IMR-90 (cell line): ENCODE results near the gene RNF166. TPM values are rescaled to one million over a fixed set of nuclear protein-coding genes. Genes with fewer than 3 reads are reported as not detected.

ENCODE experiments used
- ATAC-seq: fragments of 200-7000 bp; cut with Tn5 transposase; 2 replicates; pipeline ENCODE4 v1.9.1; 2020; ENCODE audit warnings: low read depth, mild to moderate bottlenecking, moderate library complexity
- BruUV-seq: library from RNA; stranded (reverse); fragments of 400-500 nt; replicated peaks from 2 replicates; lab custom pipeline; 2021; lab: Mats Ljungman, UMichigan
- CTCF ChIA-PET: fragments of 300-600 bp; formaldehyde crosslinking; extraction: SDS; loops from one replicate; lab custom pipeline; 2021; ENCODE audit warnings: antibody characterized with exemption; lab: Yijun Ruan, JAX
- POLR2A ChIA-PET: fragments of 300-600 bp; sonication (Branson Sonifier 250); formaldehyde crosslinking; loops from one replicate; lab custom pipeline; 2022; ENCODE audit warnings: antibody characterized with exemption; ENCODE audit not compliant: unreplicated experiment; lab: Charles Lee
- DNase-seq: peaks from one replicate; pipeline ENCODE4 v3.0.0; 2013
- H2AFZ ChIP-seq: replicated peaks from 2 replicates; pipeline ENCODE3; 2013; ENCODE audit warnings: low read length, mild to moderate bottlenecking; ENCODE audit not compliant: poor library complexity
- H2AK5ac ChIP-seq: 2 replicates; pipeline ENCODE4 v1.6.1; 2013; ENCODE audit warnings: low read depth, low read length, inconsistent platforms
- H2AK9ac ChIP-seq: replicated peaks from 2 replicates; pipeline ENCODE3; 2013; ENCODE audit warnings: mild to moderate bottlenecking, low read depth, low read length, moderate library complexity; ENCODE audit not compliant: poor library complexity
- H2BK120ac ChIP-seq: 2 replicates; pipeline ENCODE4 v1.6.1; 2013; ENCODE audit warnings: low read depth, low read length, inconsistent platforms
- H2BK15ac ChIP-seq: 3 replicates; pipeline ENCODE4 v1.6.1; 2013; ENCODE audit warnings: low read depth, low read length, inconsistent platforms
- H2BK20ac ChIP-seq: 2 replicates; pipeline ENCODE4 v1.6.1; 2013; ENCODE audit warnings: low read depth, mild to moderate bottlenecking, inconsistent platforms, low read length, moderate library complexity
- H2BK5ac ChIP-seq: 2 replicates; pipeline ENCODE4 v1.6.1; 2013; ENCODE audit warnings: mild to moderate bottlenecking, low read depth, low read length, inconsistent platforms; ENCODE audit not compliant: poor library complexity, severe bottlenecking
- H3K14ac ChIP-seq: replicated peaks from 2 replicates; pipeline ENCODE4 v1.6.1; 2013; ENCODE audit warnings: low read depth, low read length, inconsistent platforms
- H3K18ac ChIP-seq: 2 replicates; pipeline ENCODE4 v1.6.1; 2013; ENCODE audit warnings: low read depth, low read length, control low read depth
- H3K23ac ChIP-seq: 2 replicates; pipeline ENCODE4 v1.6.1; 2013; ENCODE audit warnings: low read depth, low read length, inconsistent platforms
- H3K27ac ChIP-seq: 2 replicates; pipeline ENCODE4 v1.5.1; 2013; ENCODE audit warnings: mild to moderate bottlenecking, control low read depth, low read length; ENCODE audit not compliant: insufficient read depth
- H3K27me3 ChIP-seq: 2 replicates; pipeline ENCODE4 v1.6.1; 2013; ENCODE audit warnings: low read length; ENCODE audit not compliant: control insufficient read depth, insufficient read depth
- H3K36me3 ChIP-seq: 2 replicates; pipeline ENCODE4 v1.6.1; 2013; ENCODE audit warnings: low read length, mixed read lengths; ENCODE audit not compliant: control insufficient read depth, insufficient read depth
- H3K4ac ChIP-seq: 2 replicates; pipeline ENCODE4 v1.6.1; 2013; ENCODE audit warnings: low read depth, low read length, inconsistent platforms
- H3K4me1 ChIP-seq: 2 replicates; pipeline ENCODE4 v1.6.1; 2013; ENCODE audit warnings: low read length, mixed read lengths; ENCODE audit not compliant: control insufficient read depth, insufficient read depth
- H3K4me2 ChIP-seq: 2 replicates; pipeline ENCODE4 v1.6.1; 2013; ENCODE audit warnings: low read depth, mild to moderate bottlenecking, control low read depth, low read length, moderate library complexity
- H3K4me3 ChIP-seq: 2 replicates; pipeline ENCODE4 v1.5.1; 2013; ENCODE audit warnings: low read depth, mild to moderate bottlenecking, control low read depth, low read length, moderate library complexity; ENCODE audit not compliant: insufficient read depth
- H3K56ac ChIP-seq: 2 replicates; pipeline ENCODE4 v1.6.1; 2013; ENCODE audit warnings: low read length, inconsistent platforms; ENCODE audit not compliant: insufficient read depth; ENCODE audit errors: extremely low read depth
- H3K79me1 ChIP-seq, 2 experiments: 2 replicates each; pipeline ENCODE4 v1.6.1; 2013; ENCODE audit warnings: low read length in 2 of 2, inconsistent platforms in 1 of 2, low read depth in 1 of 2
- H3K9ac ChIP-seq: 2 replicates; pipeline ENCODE4 v1.6.1; 2013; ENCODE audit warnings: low read depth, low read length, control low read depth
- H3K9me1 ChIP-seq: 2 replicates; pipeline ENCODE4 v1.6.1; 2013; ENCODE audit warnings: low read length, inconsistent platforms; ENCODE audit not compliant: insufficient read depth
- H3K9me3 ChIP-seq: 2 replicates; pipeline ENCODE4 v1.6.1; 2013; ENCODE audit warnings: low read length; ENCODE audit not compliant: control insufficient read depth, insufficient read depth
- H4K20me1 ChIP-seq: 2 replicates; pipeline ENCODE4 v1.6.1; 2013; ENCODE audit warnings: low read length, inconsistent platforms; ENCODE audit not compliant: insufficient read depth
- H4K5ac ChIP-seq: 2 replicates; pipeline ENCODE4 v1.6.1; 2013; ENCODE audit warnings: mild to moderate bottlenecking, low read depth, low read length, control low read depth
- H4K8ac ChIP-seq, 2 experiments: 2 replicates each; pipeline ENCODE4 v1.6.1; 2013; ENCODE audit warnings: low read depth in 2 of 2, low read length in 2 of 2, control low read depth in 1 of 2, inconsistent platforms in 1 of 2
- H4K91ac ChIP-seq: 2 replicates; pipeline ENCODE4 v1.6.1; 2013; ENCODE audit warnings: low read depth, low read length, inconsistent platforms; ENCODE audit not compliant: insufficient read depth
- BHLHE40 ChIP-seq: fragments of 150-350 bp; IDR thresholded peaks from 2 replicates; pipeline ENCODE4 v1.6.1; 2016; ENCODE audit warnings: mild to moderate bottlenecking, low read depth, low read length
- CEBPB ChIP-seq: IDR thresholded peaks from 2 replicates; pipeline ENCODE4 v1.6.1; 2012; ENCODE audit warnings: low read depth, low read length, improper control_type of control experiment
- FOS ChIP-seq: fragments of 150-350 bp; IDR thresholded peaks from 2 replicates; pipeline ENCODE4 v1.6.1; 2016; ENCODE audit warnings: low read depth, low read length
- MXI1 ChIP-seq: IDR thresholded peaks from 2 replicates; pipeline ENCODE4 v1.6.1; 2012; ENCODE audit warnings: low read depth, mild to moderate bottlenecking, low read length, moderate library complexity, borderline replicate concordance
- NFE2L2 ChIP-seq: fragments of 150-350 bp; IDR thresholded peaks from 2 replicates; pipeline ENCODE4 v1.6.1; 2016; ENCODE audit warnings: low read depth, mild to moderate bottlenecking, low read length
- RAD21 ChIP-seq: IDR thresholded peaks from 2 replicates; pipeline ENCODE4 v1.6.1; 2012; ENCODE audit warnings: low read length, improper control_type of control experiment
- RCOR1 ChIP-seq: IDR thresholded peaks from 2 replicates; pipeline ENCODE4 v1.6.1; 2012; ENCODE audit warnings: mild to moderate bottlenecking, low read length, improper control_type of control experiment; ENCODE audit not compliant: insufficient replicate concordance
- RFX5 ChIP-seq: IDR thresholded peaks from 2 replicates; pipeline ENCODE4 v1.8.0; 2012; ENCODE audit warnings: low read depth, mild to moderate bottlenecking, low read length, moderate library complexity
- WGBS, 2 experiments: methylation state at CpG; one replicate each; pipeline versions ENCODE4 v1.1.5 to v1.1.7; 2013; ENCODE audit warnings: missing lambda C conversion rate in 2 of 2; ENCODE audit not compliant: insufficient read length in 1 of 2; ENCODE audit errors: extremely low coverage in 2 of 2; 5-methylcytosine and 5-hydroxymethylcytosine counted together
- dilution Hi-C: fragments of 300-500 bp; cut with HindIII; formaldehyde crosslinking; loops from one replicate; pipeline ENCODE4 v1.14.3; 2018; ENCODE audit warnings: low sequenced_read_pairs; ENCODE audit not compliant: unreplicated experiment
- in situ Hi-C: fragments of 300-500 bp; cut with MboI; formaldehyde crosslinking; loops from 3 replicates; pipeline ENCODE4 v1.14.3; 2019; ENCODE audit warnings: low sequenced_read_pairs, inconsistent platforms, mixed read lengths
- intact Hi-C: fragments of 100-400 bp; cut with micrococcal nuclease; formaldehyde crosslinking; loops from 2 replicates; pipeline ENCODE4 v1.10.0; 2022
- polyA plus RNA-seq, 3 experiments: library from polyadenylated mRNA; depleted of rRNA; stranded (reverse); fragments of >200 nt; gene quantifications; 2 replicates each; pipeline ENCODE4 v1.2.3, GENCODE V29; 2012; ENCODE audit warnings: low replicate concordance in 1 of 3
- total RNA-seq: library from RNA; depleted of rRNA; stranded (reverse); fragments of >200 nt; gene quantifications from 2 replicates; pipeline ENCODE4 v1.2.3, GENCODE V29; 2012
- TF ChIP-seq, protein P1 (sequence below): fragments of 150-350 bp; IDR thresholded peaks from 2 replicates; pipeline ENCODE4 v1.6.1; 2017; ENCODE audit warnings: mild to moderate bottlenecking, antibody characterized with exemption, low read length, low read depth

Gene RNF166
- total and polyA plus RNA-seq, 2 of the 4 experiments (the other 2 are of a cell fraction): 8.1 to 17.4 TPM

DNA sequence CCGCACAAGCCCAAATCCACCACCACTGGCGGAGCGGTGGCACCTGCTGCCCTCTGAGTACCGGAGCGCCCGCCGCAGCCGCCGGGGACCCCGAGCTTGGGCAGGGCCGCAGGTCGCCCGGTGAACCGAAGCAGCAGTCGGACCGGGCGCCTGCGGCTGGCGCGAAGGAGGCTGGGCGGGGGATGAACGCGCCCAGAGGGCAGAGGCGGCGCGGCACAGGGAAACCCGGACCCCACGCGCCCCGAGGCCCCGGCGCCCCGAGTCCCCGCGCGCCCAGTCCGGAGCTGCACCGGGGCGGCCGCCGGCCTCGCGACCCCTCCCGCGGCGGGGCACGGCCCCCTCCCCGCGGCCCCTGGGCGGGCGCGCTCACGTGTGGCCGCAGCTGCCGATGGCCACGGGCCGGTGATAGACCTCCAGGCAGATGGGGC, 393 bp downstream of the RNF166 start:
- ATAC-seq: peak; percentile 48
- POLR2A ChIA-PET: no interaction called here

More for the DNA sequence above, 393 bp downstream of the RNF166 start:
- Histone ChIP-seq H3K23ac (peak overlapping the region; percentile 81; the same call in 1 of the 2 replicates), H3K27ac (peak overlapping the region; percentile 18; the same call in 1 of the 2 replicates), H3K9me1 (no peaks in the 10 kb centered on the region; the same call in 1 of the 2 replicates), H4K8ac (peak overlapping the region in 1 of 2 experiments; percentile 42; a peak in 1 of 4 replicates), H3K79me1 (peaks cover 26 to 74% of the 10 kb centered on the region in 2 experiments), H3K4me2 (peak overlapping the region; percentile 60), H2BK15ac (no peak overlapping the region), H3K4ac (0 out of 2 replicates have a peak overlapping the region, but pooled peaks have one; percentile 57), H4K5ac (no peak overlapping the region), H3K56ac (no peak overlapping the region), H3K27me3 (no peaks in the 10 kb centered on the region), H3K18ac (no peak overlapping the region), H2AK5ac (no peak overlapping the region; the same call in 1 of the 2 replicates), H4K91ac (no peak overlapping the region; the same call in 1 of the 2 replicates), H2AFZ (peak overlapping the region; percentile 94), H2BK20ac (no peak overlapping the region), H2BK5ac (peak overlapping the region; percentile 67), H3K36me3 (0 out of 2 replicates have a peak, but pooled peaks cover 2% of the 10 kb centered on the region), H3K9me3 (no peaks in the 10 kb centered on the region), H3K14ac (no peak overlapping the region), H3K4me3 (peak overlapping the region; percentile 95), H2AK9ac (peak overlapping the region; percentile 98), H2BK120ac (no peak overlapping the region), H3K9ac (peak overlapping the region; percentile 43), H4K20me1 (peaks cover 16% of the 10 kb centered on the region; the same call in 1 of the 2 replicates), H3K4me1 (peaks cover 16% of the 10 kb centered on the region)
- TF ChIP-seq RFX5 (no peak), NFE2L2 (no peak), RCOR1 (no peak), MXI1 (no peak), FOS (no peak), CEBPB (no peak), RAD21 (no peak), BHLHE40 (no peak)
- TF ChIP-seq, protein P1, sequence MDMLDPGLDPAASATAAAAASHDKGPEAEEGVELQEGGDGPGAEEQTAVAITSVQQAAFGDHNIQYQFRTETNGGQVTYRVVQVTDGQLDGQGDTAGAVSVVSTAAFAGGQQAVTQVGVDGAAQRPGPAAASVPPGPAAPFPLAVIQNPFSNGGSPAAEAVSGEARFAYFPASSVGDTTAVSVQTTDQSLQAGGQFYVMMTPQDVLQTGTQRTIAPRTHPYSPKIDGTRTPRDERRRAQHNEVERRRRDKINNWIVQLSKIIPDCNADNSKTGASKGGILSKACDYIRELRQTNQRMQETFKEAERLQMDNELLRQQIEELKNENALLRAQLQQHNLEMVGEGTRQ: no peak
- 0% methylated on average over 12 of the region's 57 CpGs; no CpG with 5 or more reads in 1 of the 2 experiments for WGBS, 2 experiments
- dilution Hi-C loops: no loop called here
- no peak for DNase-seq
- in situ Hi-C loops: no loop called here
- intact Hi-C loops: no loop called here
- CTCF ChIA-PET: no interaction called here
- no TSS peak for BruUV-seq
